Fibroblast of pulmonary artery (primary cell): ENCODE measurements around the gene STOML1.

Experiments used
- DNase-seq: peaks from one replicate; pipeline ENCODE4 v3.0.0-alpha.2; 2010; ENCODE audit warnings: low read depth
- H3K4me3 ChIP-seq: replicated peaks from 2 replicates; pipeline ENCODE4 v1.5.1; 2011; ENCODE audit warnings: low read depth, mild to moderate bottlenecking, control low read depth, low read length, moderate library complexity
- TF ChIP-seq, protein P1 (sequence below): IDR thresholded peaks from 2 replicates; pipeline ENCODE4 v1.5.1; 2011; ENCODE audit warnings: mild to moderate bottlenecking, control low read depth, low read length, inconsistent platforms; ENCODE audit errors: missing control alignments

The STOML1 gene

GRCh38 chr15:74037171-74038117 lies 45.3 kb upstream of the STOML1 start:
- no peak overlapping the region for H3K4me3 ChIP-seq
- no peak for DNase-seq
- TF ChIP-seq, protein P1, sequence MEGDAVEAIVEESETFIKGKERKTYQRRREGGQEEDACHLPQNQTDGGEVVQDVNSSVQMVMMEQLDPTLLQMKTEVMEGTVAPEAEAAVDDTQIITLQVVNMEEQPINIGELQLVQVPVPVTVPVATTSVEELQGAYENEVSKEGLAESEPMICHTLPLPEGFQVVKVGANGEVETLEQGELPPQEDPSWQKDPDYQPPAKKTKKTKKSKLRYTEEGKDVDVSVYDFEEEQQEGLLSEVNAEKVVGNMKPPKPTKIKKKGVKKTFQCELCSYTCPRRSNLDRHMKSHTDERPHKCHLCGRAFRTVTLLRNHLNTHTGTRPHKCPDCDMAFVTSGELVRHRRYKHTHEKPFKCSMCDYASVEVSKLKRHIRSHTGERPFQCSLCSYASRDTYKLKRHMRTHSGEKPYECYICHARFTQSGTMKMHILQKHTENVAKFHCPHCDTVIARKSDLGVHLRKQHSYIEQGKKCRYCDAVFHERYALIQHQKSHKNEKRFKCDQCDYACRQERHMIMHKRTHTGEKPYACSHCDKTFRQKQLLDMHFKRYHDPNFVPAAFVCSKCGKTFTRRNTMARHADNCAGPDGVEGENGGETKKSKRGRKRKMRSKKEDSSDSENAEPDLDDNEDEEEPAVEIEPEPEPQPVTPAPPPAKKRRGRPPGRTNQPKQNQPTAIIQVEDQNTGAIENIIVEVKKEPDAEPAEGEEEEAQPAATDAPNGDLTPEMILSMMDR: no peak

DNA sequence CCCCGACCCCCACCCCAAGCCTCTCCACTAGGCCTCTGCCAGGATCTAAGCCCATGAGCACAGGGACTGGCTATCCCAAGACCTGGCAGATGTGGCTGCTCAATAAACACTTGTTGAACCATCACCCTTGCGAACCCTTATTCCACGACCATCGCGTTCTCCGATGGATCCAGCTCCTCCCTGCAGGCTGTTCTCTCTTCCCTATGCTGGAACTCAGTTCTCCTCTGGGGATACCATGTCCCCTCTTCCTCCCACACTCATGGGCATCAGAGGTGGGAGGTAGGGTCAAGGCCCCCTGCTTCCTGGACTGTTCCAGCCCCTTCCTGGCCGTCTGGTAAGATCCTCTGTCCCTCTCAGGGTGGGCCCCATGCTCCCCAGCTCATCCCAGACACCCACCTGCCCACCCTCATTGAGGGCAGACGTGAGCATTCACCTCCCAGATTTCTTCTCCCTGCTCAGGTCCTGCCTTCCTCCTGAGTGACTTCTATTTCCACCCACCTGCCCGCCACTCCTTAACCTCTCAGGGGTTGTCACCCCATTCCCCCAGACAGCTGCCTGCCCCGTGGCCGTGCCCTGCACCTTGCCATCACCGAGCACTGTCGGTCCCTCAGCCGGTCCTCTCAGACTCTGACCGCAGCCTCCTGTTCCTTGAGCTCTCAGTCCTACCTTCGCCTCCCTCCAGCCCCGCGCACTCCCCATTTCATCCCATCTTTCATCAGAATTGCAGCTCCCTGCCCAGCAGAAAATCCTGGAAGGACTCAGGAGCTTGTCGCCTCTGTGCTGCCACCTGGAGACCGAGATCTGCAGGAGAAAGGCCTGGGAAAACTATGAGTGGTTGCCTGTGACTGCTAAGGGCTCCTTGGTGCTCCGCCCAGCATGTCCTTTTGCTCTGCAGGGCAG lies 44.4 kb upstream of the STOML1 start:
- no peak overlapping the region for H3K4me3 ChIP-seq
- DNase-seq: peak; percentile 86
- TF ChIP-seq, protein P1: peak; percentile 80

- TF ChIP-seq, protein P1: no peak
- no peak for DNase-seq
Measured at GRCh38 chr15:74035121-74036017, 43.3 kb upstream of the STOML1 start.

GRCh38 chr15:74034206-74034755 lies 42.2 kb upstream of the STOML1 start:
- H3K4me3 ChIP-seq: no peak overlapping the region
- TF ChIP-seq, protein P1: no peak
- DNase-seq: no peak

More at GRCh38 chr15:74035121-74036017, 43.3 kb upstream of the STOML1 start:
- no peak overlapping the region for H3K4me3 ChIP-seq

- no peak for DNase-seq
- TF ChIP-seq, protein P1: no peak
- no peak overlapping the region for H3K4me3 ChIP-seq
Measured at GRCh38 chr15:74032606-74033561, 40.8 kb upstream of the STOML1 start.
